Upper lobe of right lung (tissue), 1 donor: Measurements from ENCODE around the gene THOC7. TPM values are rescaled to one million over a fixed set of nuclear protein-coding genes. Genes with fewer than 3 reads are reported as not detected.
A peak's percentile ranks its signal among the peaks of the same experiment; 100 is the strongest.

Experiments used
- ATAC-seq: fragments of 200-7000 bp; cut with Tn5 transposase; one replicate; pipeline ENCODE4 v1.9.1; 2020; ENCODE audit warnings: mild to moderate bottlenecking, moderate library complexity
- DNase-seq: peaks from one replicate; pipeline ENCODE4 v3.0.0-alpha.2; 2020
- H3K27ac ChIP-seq: fragments of 200-600 bp; one replicate; pipeline ENCODE4 v1.8.0; 2022
- H3K27me3 ChIP-seq: fragments of 200-600 bp; one replicate; pipeline ENCODE4 v1.8.0; 2022; ENCODE audit warnings: mild to moderate bottlenecking
- H3K36me3 ChIP-seq: fragments of 200-600 bp; one replicate; pipeline ENCODE4 v1.8.0; 2022
- H3K4me1 ChIP-seq: fragments of 200-600 bp; one replicate; pipeline ENCODE4 v1.8.0; 2022
- H3K4me3 ChIP-seq: fragments of 200-600 bp; one replicate; pipeline ENCODE4 v1.8.0; 2022; ENCODE audit warnings: mild to moderate bottlenecking
- H3K9me3 ChIP-seq: fragments of 200-600 bp; one replicate; pipeline ENCODE4 v1.8.0; 2022
- CTCF ChIP-seq: fragments of 200-600 bp; IDR thresholded peaks from one replicate; pipeline ENCODE4 v1.8.0; 2022; ENCODE audit warnings: antibody characterized with exemption
- intact Hi-C: fragments of 100-400 bp; cut with DNase I; formaldehyde crosslinking; loops from one replicate; pipeline ENCODE4 v1.11.0; 2022
- total RNA-seq: library from RNA; stranded (reverse); fragmentation: NEBNext Ultra II Directional; extraction: Animal tissue kit (Norgen Biotek cat#: 25700); gene quantifications from one replicate; pipeline ENCODE4 v1.2.1, GENCODE V29; 2021
- donor health status: DM: no; HTN: yes; CAD: no; lungs with severe emphysema.

The THOC7 gene
- total RNA-seq, 1 donor from 2014 or later: 46.9 TPM

DNA sequence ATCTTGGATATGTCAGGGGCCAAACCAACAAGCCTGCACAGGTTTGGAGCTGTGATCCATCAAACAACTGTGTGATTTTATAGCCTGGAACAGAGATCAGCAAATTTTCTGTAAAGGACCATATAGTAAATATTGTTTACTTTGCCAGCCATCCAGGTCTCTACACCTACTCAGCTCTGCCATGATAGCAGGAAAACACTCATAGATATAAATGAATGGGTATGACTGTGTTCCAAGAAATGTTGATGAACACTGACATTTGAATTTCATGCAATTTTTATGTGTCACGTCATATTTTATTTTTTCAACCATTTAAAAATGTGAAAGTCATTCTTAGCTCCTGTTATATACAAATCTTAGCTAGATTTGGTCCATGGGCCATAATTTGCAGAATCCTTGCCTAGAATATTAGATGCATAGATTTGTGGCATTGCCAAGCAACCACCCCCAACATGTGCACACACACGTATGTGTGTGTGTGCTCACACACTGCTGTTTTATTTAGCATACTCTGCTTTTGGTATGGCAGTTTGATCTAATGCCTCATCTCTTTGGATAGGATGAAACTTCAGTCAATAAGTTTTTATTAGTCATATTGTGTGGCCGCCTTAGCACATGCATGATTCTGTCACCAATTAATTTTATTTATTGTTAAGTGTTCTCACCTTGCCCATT lies 6.5 kb upstream of the THOC7 start:
- intact Hi-C loops: no loop called here
- no peak for TF ChIP-seq CTCF
- H3K9me3 ChIP-seq: no peaks in the 10 kb centered on the region

DNA sequence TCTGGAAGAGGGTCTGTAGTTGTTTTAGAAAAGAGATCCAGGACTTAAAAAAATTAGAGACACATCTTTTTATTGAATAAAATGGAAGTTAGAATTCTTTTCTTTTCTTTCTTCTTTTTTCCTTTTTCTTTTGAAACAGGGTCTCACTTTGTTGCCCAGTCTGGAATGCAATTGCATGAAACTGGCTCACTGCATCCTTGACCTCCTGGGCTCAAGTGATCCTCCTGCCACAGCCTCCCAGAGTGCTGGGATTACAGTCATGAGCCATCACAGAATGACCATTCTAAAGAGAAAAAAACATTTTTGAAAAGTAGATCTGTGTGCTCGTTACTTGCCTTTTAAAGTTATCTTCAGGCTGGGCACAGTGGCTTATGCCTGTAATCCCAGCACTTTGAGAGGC lies 3.6 kb upstream of the THOC7 start:
- no peak for DNase-seq
- H3K4me3 ChIP-seq: no peak overlapping the region
- intact Hi-C loops: no loop called here

More for the DNA sequence above, 6.5 kb upstream of the THOC7 start:
- no peak for ATAC-seq
- H3K27me3 ChIP-seq: no peaks in the 10 kb centered on the region
- H3K27ac ChIP-seq: no peak overlapping the region
- H3K4me1 ChIP-seq: peaks cover 5% of the 10 kb centered on the region
- no peaks in the 10 kb centered on the region for H3K36me3 ChIP-seq
- DNase-seq: no peak
- H3K4me3 ChIP-seq: no peak overlapping the region

GRCh38 chr3:63864965-63865327 lies 1.3 kb upstream of the THOC7 start:
- no peak for ATAC-seq
- H3K27me3 ChIP-seq: no peaks in the 10 kb centered on the region
- H3K4me1 ChIP-seq: peaks cover 12% of the 10 kb centered on the region
- peak overlapping the region; percentile 92 for H3K27ac ChIP-seq
- no peak for DNase-seq
- H3K36me3 ChIP-seq: no peaks in the 10 kb centered on the region
- no peaks in the 10 kb centered on the region for H3K9me3 ChIP-seq
- no peak for TF ChIP-seq CTCF
- H3K4me3 ChIP-seq: peak overlapping the region; percentile 88
- intact Hi-C loops: no loop called here

More for the DNA sequence above, 3.6 kb upstream of the THOC7 start:
- Histone ChIP-seq H3K27ac (no peak overlapping the region), H3K4me1 (peaks cover 11% of the 10 kb centered on the region), H3K27me3 (no peaks in the 10 kb centered on the region), H3K36me3 (no peaks in the 10 kb centered on the region), H3K9me3 (no peaks in the 10 kb centered on the region)
- no peak for TF ChIP-seq CTCF
- ATAC-seq: no peak

DNA sequence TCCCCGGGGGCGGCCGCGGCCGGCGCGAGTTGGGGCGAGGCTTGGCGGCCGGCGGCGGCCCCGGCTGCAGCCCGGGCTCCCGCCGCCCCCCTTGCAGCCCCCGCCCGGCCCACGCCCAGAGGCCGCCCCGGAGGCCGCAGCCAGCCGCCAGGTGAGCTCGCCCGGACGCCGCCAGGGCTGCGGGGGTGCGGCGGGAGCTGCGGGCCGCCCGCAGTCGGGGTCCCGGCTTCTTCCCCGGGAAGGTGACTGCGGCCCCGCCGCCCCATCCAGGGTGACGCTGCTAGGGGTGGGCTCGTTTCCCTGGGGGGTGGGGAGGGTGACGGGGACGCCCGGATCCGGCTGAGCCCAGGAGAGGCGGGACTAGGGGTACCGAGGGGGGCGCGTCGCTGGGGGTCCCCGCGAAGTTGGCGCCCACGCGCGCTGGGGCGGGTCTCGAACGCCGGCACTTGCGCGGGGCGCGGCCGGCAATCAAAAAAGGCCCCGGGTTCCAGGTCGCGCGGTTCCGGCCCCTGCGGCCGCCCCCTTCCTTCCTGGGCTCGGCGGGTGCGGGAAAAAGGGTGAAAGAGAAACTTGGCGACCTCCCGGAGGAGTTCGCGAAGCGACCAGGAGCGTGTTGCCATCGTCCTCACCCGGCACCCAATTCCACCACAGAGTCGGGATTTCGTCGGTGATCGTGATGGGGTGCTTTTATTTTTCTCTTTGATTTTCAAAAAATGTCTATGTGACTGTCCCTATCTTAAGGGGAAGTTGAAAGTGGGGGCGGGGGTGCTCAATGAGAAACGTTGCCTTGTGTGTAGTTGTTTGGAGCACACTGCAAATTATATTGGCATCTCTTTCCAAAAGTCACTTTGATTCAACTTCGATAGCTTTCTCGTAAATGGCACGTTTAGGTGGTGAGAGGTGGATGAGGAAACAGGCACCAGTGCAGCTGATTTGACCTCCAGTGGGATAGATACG lies 681 bp upstream of the THOC7 start:
- intact Hi-C loops: no loop called here
- Histone ChIP-seq H3K4me3 (peak overlapping the region; percentile 88), H3K27me3 (no peaks in the 10 kb centered on the region), H3K9me3 (no peaks in the 10 kb centered on the region), H3K4me1 (peaks cover 12% of the 10 kb centered on the region), H3K27ac (peak overlapping the region; percentile 92), H3K36me3 (no peaks in the 10 kb centered on the region)
- ATAC-seq (peak; percentile 79), DNase-seq (peak; percentile 77)
- no peak for TF ChIP-seq CTCF

DNA sequence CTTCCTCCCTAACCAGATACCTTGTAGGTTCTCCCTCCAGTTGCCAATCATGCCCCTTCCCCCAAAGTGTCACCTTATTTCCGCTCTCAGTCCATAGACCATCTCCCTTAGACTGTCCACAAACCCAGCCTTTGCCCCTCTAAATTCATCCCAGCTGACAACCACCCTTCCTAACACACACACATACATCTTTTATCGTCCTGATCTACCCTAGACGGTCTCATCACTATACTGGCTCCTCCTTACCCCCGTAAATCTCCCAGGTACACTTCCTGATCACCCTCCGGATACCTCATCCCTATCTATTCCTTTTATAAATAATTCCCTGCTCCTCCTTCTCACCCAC lies 828 bp downstream of the THOC7 start:
- Histone ChIP-seq H3K4me3 (peak overlapping the region; percentile 86), H3K27ac (peak overlapping the region; percentile 94), H3K36me3 (no peaks in the 10 kb centered on the region), H3K9me3 (no peaks in the 10 kb centered on the region), H3K4me1 (peaks cover 12% of the 10 kb centered on the region), H3K27me3 (no peaks in the 10 kb centered on the region)
- no peak for TF ChIP-seq CTCF
- no peak for ATAC-seq
- DNase-seq: no peak
- intact Hi-C loops: no loop called here
